Fibroblast of lung (primary cell): Measurements from ENCODE around the gene PACS2.

Experiments used
- CTCF ChIP-seq, 2 donors: IDR thresholded peaks in 1 of 2; conservative IDR thresholded peaks in 1 of 2; 1 replicate in 1 of 2; 2 replicates in 1 of 2; pipeline ENCODE4 v1.5.1; 2011 to 2012; ENCODE audit warnings: low read length in 2 of 2, control low read depth in 1 of 2, inconsistent platforms in 1 of 2, low read depth in 1 of 2, mild to moderate bottlenecking in 1 of 2
- EZH2 ChIP-seq: IDR thresholded peaks from 2 replicates; pipeline ENCODE4 v1.5.1; 2012; ENCODE audit warnings: low read length, control low read depth, mild to moderate bottlenecking; ENCODE audit errors: missing control alignments

- TF ChIP-seq CTCF (conservative IDR thresholded peaks at IDR 0.05 in 1 of 2, IDR thresholded peaks at IDR 0.05 in 1 of 2; ENCODE audit: low read depth in 1 of 2, low read length in 2 of 2) = no peak
- no peak for TF ChIP-seq EZH2
Observed at GRCh38 chr14:105385322-105385637, 70.7 kb downstream of the PACS2 start.
